Mesendoderm (in vitro differentiated cells): ENCODE measurements around the gene MS4A4E.

ENCODE experiments used
- DNase-seq: peaks from one replicate; pipeline ENCODE4 v3.0.0; 2013
- H2AK5ac ChIP-seq: 2 replicates; pipeline ENCODE4 v1.6.1; 2013; ENCODE audit warnings: low read length, inconsistent platforms
- H2BK120ac ChIP-seq: 2 replicates; pipeline ENCODE4 v1.6.1; 2013; ENCODE audit warnings: low read depth, mild to moderate bottlenecking, low read length, moderate library complexity, mixed read lengths
- H2BK15ac ChIP-seq: replicated peaks from 2 replicates; pipeline ENCODE4 v1.6.1; 2013; ENCODE audit warnings: low read depth, mild to moderate bottlenecking, moderate library complexity
- H2BK5ac ChIP-seq: 2 replicates; pipeline ENCODE4 v1.6.1; 2013; ENCODE audit warnings: low read length, inconsistent platforms
- H3K18ac ChIP-seq: 2 replicates; pipeline ENCODE4 v1.6.1; 2013; ENCODE audit warnings: mild to moderate bottlenecking, low read length, mixed read lengths
- H3K23ac ChIP-seq: one replicate; pipeline ENCODE4 v1.6.1; 2013; ENCODE audit warnings: low read length
- H3K27ac ChIP-seq: 2 replicates; pipeline ENCODE4 v1.5.1; 2013; ENCODE audit warnings: low read depth, mild to moderate bottlenecking, inconsistent platforms, low read length, moderate library complexity
- H3K27me3 ChIP-seq: 2 replicates; pipeline ENCODE4 v1.6.1; 2013; ENCODE audit warnings: low read length, control low read depth, mild to moderate bottlenecking, inconsistent platforms; ENCODE audit not compliant: insufficient read depth, poor library complexity
- H3K36me3 ChIP-seq: 2 replicates; pipeline ENCODE4 v1.6.1; 2013; ENCODE audit warnings: low read length, inconsistent platforms; ENCODE audit not compliant: control insufficient read depth, insufficient read depth
- H3K4ac ChIP-seq: one replicate; pipeline ENCODE4 v1.6.1; 2013; ENCODE audit warnings: low read depth, mild to moderate bottlenecking, low read length, moderate library complexity
- H3K4me1 ChIP-seq: 2 replicates; pipeline ENCODE4 v1.6.1; 2013; ENCODE audit warnings: low read depth, low read length, inconsistent platforms; ENCODE audit not compliant: control insufficient read depth
- H3K4me2 ChIP-seq: 2 replicates; pipeline ENCODE4 v1.6.1; 2013; ENCODE audit warnings: low read length
- H3K4me3 ChIP-seq: 2 replicates; pipeline ENCODE4 v1.5.1; 2013; ENCODE audit warnings: mild to moderate bottlenecking, low read length
- H3K56ac ChIP-seq: one replicate; pipeline ENCODE4 v1.6.1; 2013; ENCODE audit warnings: low read length
- H3K79me1 ChIP-seq: 2 replicates; pipeline ENCODE4 v1.6.1; 2013; ENCODE audit warnings: low read length, inconsistent platforms
- H3K79me2 ChIP-seq: 2 replicates; pipeline ENCODE4 v1.6.1; 2013; ENCODE audit warnings: mild to moderate bottlenecking, low read length; ENCODE audit not compliant: control insufficient read depth, insufficient read depth
- H3K9ac ChIP-seq: 2 replicates; pipeline ENCODE4 v1.6.1; 2013; ENCODE audit warnings: low read length, inconsistent platforms
- H4K5ac ChIP-seq: one replicate; pipeline ENCODE4 v1.6.1; 2013; ENCODE audit warnings: low read length
- H4K8ac ChIP-seq: one replicate; pipeline ENCODE4 v1.6.1; 2013; ENCODE audit warnings: low read depth, mild to moderate bottlenecking, control low read depth, low read length, moderate library complexity
- whole genome bisulfite sequencing: extraction: QIAGEN DNeasy Blood & Tissue Kit; methylation state at CpG from one replicate; pipeline ENCODE4 v1.1.7; 2013; ENCODE audit warnings: low lambda C conversion rate, missing lambda C conversion rate; ENCODE audit not compliant: insufficient coverage; ENCODE audit errors: extremely low coverage; 5-methylcytosine and 5-hydroxymethylcytosine counted together

Gene MS4A4E

GRCh38 chr11:60280412-60280811 lies 37.5 kb upstream of the MS4A4E start, which contains the start of gene MS4A4A:
Gene MS4A4A, plus strand, starts transcription at chr11:60280666. Its CDS starts 10 bp downstream, at chr11:60280676.
- H3K36me3 ChIP-seq, result no peaks in the 10 kb centered on the region
- H3K9ac ChIP-seq, result no peak within 1 kb of the TSS
- H2BK5ac ChIP-seq, result no peak within 1 kb of the TSS
- H3K4me3 ChIP-seq, result no peak within 1 kb of the TSS
- no peak within 1 kb of the TSS for H3K23ac ChIP-seq
- H2BK120ac ChIP-seq, result no peak within 1 kb of the TSS
- no peaks in the 10 kb centered on the region for H3K4me1 ChIP-seq
- no peak within 1 kb of the TSS for H2BK15ac ChIP-seq
- no peak within 1 kb of the TSS for H2AK5ac ChIP-seq
- no peaks in the 10 kb centered on the region for H3K79me1 ChIP-seq
- H3K4me2 ChIP-seq, result no peak within 1 kb of the TSS
- no peak within 1 kb of the TSS for H3K27ac ChIP-seq
- H4K5ac ChIP-seq, result no peak within 1 kb of the TSS
- no CpG with 5 or more reads among the region's 3 CpGs for WGBS
- DNase-seq, result no peak
- no peak within 1 kb of the TSS for H4K8ac ChIP-seq
- no peaks in the 10 kb centered on the region for H3K27me3 ChIP-seq
- no peak within 1 kb of the TSS for H3K4ac ChIP-seq
- H3K56ac ChIP-seq, result no peak within 1 kb of the TSS
- no peaks in the 10 kb centered on the region for H3K79me2 ChIP-seq
- H3K18ac ChIP-seq, result no peak within 1 kb of the TSS

- Histone ChIP-seq H3K18ac (no peak overlapping the region), H2AK5ac (no peak overlapping the region), H2BK15ac (no peak overlapping the region), H3K4me3 (no peak overlapping the region), H3K4me1 (no peaks in the 10 kb centered on the region), H4K5ac (no peak overlapping the region), H3K23ac (no peak overlapping the region), H2BK5ac (no peak overlapping the region), H3K4ac (no peak overlapping the region), H3K9ac (no peak overlapping the region), H3K79me1 (no peaks in the 10 kb centered on the region), H3K27ac (no peak overlapping the region), H3K56ac (no peak overlapping the region), H3K27me3 (no peaks in the 10 kb centered on the region), H3K79me2 (no peaks in the 10 kb centered on the region), H2BK120ac (no peak overlapping the region), H3K4me2 (no peak overlapping the region), H3K36me3 (no peaks in the 10 kb centered on the region), H4K8ac (no peak overlapping the region)
- no peak for DNase-seq
Measured at GRCh38 chr11:60274416-60274815, 31.5 kb upstream of the MS4A4E start.

GRCh38 chr11:60265373-60266214 lies 22.7 kb upstream of the MS4A4E start:
- H3K4me2 ChIP-seq, result no peak overlapping the region
- no peak overlapping the region for H3K18ac ChIP-seq
- H3K4me3 ChIP-seq, result no peak overlapping the region
- H3K36me3 ChIP-seq, result no peaks in the 10 kb centered on the region
- no peaks in the 10 kb centered on the region for H3K27me3 ChIP-seq
- peak; percentile 62 for DNase-seq
- H4K5ac ChIP-seq, result no peak overlapping the region
- H2BK15ac ChIP-seq, result no peak overlapping the region
- H3K23ac ChIP-seq, result no peak overlapping the region
- H3K79me1 ChIP-seq, result no peaks in the 10 kb centered on the region
- no peaks in the 10 kb centered on the region for H3K79me2 ChIP-seq
- H3K9ac ChIP-seq, result no peak overlapping the region
- H2AK5ac ChIP-seq, result no peak overlapping the region
- H3K27ac ChIP-seq, result no peak overlapping the region
- H3K56ac ChIP-seq, result no peak overlapping the region
- H2BK120ac ChIP-seq, result no peak overlapping the region
- no peak overlapping the region for H2BK5ac ChIP-seq
- H3K4ac ChIP-seq, result no peak overlapping the region
- H4K8ac ChIP-seq, result no peak overlapping the region
- no CpG with 5 or more reads among the region's 4 CpGs for WGBS
- no peaks in the 10 kb centered on the region for H3K4me1 ChIP-seq

DNA sequence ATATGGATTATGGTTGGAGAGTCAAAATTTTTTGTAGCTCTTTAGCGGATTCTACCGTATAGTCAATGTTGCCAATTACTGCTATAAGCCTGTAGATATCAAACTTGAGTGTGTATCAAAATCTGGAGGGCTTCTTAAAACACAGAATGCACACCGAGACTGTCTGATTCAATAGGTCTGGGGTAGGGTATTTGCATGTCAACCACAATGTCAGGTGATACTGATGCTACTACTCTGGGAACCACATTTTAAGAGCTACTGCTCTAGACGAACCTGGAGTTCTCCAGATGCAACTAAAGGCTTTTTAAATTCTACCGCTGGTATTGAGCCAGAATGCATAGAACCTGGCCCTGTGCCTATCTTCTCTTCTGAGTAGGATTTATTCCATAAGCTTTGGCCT lies 21.7 kb upstream of the MS4A4E start:
- no peaks in the 10 kb centered on the region for H3K79me1 ChIP-seq
- H4K8ac ChIP-seq, result no peak overlapping the region
- no peak overlapping the region for H3K4me2 ChIP-seq
- no peak overlapping the region for H2BK15ac ChIP-seq
- no peak overlapping the region for H3K27ac ChIP-seq
- H2AK5ac ChIP-seq, result no peak overlapping the region
- no peaks in the 10 kb centered on the region for H3K4me1 ChIP-seq
- H2BK120ac ChIP-seq, result no peak overlapping the region
- no peak overlapping the region for H3K4ac ChIP-seq
- no peaks in the 10 kb centered on the region for H3K36me3 ChIP-seq
- H2BK5ac ChIP-seq, result no peak overlapping the region
- no peak overlapping the region for H3K4me3 ChIP-seq
- H4K5ac ChIP-seq, result no peak overlapping the region
- no CpG with 5 or more reads among the region's 5 CpGs for WGBS
- no peaks in the 10 kb centered on the region for H3K27me3 ChIP-seq
- no peak overlapping the region for H3K18ac ChIP-seq
- no peak overlapping the region for H3K56ac ChIP-seq
- no peak overlapping the region for H3K9ac ChIP-seq
- no peaks in the 10 kb centered on the region for H3K79me2 ChIP-seq
- no peak overlapping the region for H3K23ac ChIP-seq
- DNase-seq, result no peak

- Histone ChIP-seq H3K18ac (no peak overlapping the region), H3K36me3 (no peaks in the 10 kb centered on the region), H3K4me2 (no peak overlapping the region), H2BK5ac (no peak overlapping the region), H3K56ac (no peak overlapping the region), H3K4me3 (no peak overlapping the region), H4K8ac (no peak overlapping the region), H3K4ac (no peak overlapping the region), H3K4me1 (no peaks in the 10 kb centered on the region), H3K79me2 (no peaks in the 10 kb centered on the region), H3K79me1 (no peaks in the 10 kb centered on the region), H3K27ac (no peak overlapping the region), H4K5ac (no peak overlapping the region), H2BK15ac (no peak overlapping the region), H3K9ac (no peak overlapping the region), H2AK5ac (no peak overlapping the region), H3K23ac (no peak overlapping the region), H2BK120ac (no peak overlapping the region), H3K27me3 (no peaks in the 10 kb centered on the region)
- 100% methylated on average over 1 of the region's 4 CpGs for WGBS
- DNase-seq, result no peak
Measured at GRCh38 chr11:60263402-60263801, 20.5 kb upstream of the MS4A4E start.

DNA sequence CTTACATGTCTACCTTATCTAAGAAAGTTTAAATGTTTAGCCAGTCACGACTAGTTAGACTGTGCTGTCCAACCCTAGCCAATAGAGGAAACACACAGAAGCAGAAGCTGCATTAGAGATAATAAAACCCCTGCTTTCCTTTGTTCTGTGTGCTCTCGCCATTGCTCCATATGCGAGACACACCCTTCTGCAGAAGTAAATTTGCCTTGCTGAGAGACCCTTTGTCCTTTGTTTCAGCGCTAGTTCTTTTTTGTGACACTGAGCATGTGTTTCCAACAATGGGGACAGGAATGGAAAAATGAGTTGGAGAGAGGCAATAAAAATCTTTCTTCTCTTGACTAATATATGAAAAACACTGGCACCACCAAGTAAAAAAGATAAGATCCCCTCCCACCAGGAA lies 18.1 kb upstream of the MS4A4E start:
- no peak overlapping the region for H2BK120ac ChIP-seq
- H3K18ac ChIP-seq, result no peak overlapping the region
- H3K4me2 ChIP-seq, result no peak overlapping the region
- no peak overlapping the region for H2BK15ac ChIP-seq
- H4K8ac ChIP-seq, result no peak overlapping the region
- no peak overlapping the region for H2BK5ac ChIP-seq
- no peak overlapping the region for H3K27ac ChIP-seq
- H3K4me3 ChIP-seq, result no peak overlapping the region
- no peaks in the 10 kb centered on the region for H3K36me3 ChIP-seq
- no peak overlapping the region for H2AK5ac ChIP-seq
- no peaks in the 10 kb centered on the region for H3K79me1 ChIP-seq
- H3K4me1 ChIP-seq, result no peaks in the 10 kb centered on the region
- H3K27me3 ChIP-seq, result no peaks in the 10 kb centered on the region
- no peak overlapping the region for H3K23ac ChIP-seq
- H3K79me2 ChIP-seq, result no peaks in the 10 kb centered on the region
- WGBS, result no CpG with 5 or more reads among the region's 4 CpGs
- no peak overlapping the region for H4K5ac ChIP-seq
- H3K56ac ChIP-seq, result no peak overlapping the region
- no peak overlapping the region for H3K9ac ChIP-seq
- no peak for DNase-seq
- H3K4ac ChIP-seq, result no peak overlapping the region
